Retinal pigment epithelial cell (primary cell): ENCODE measurements around the gene TMEM98.

ENCODE experiments used
- DNase-seq: peaks from one replicate; pipeline ENCODE4 v3.0.0-alpha.2; 2010; ENCODE audit warnings: low read depth
- H3K4me3 ChIP-seq: 2 replicates; pipeline ENCODE4 v1.5.1; 2011; ENCODE audit warnings: mild to moderate bottlenecking, low read length, control low read depth, moderate library complexity
- CTCF ChIP-seq: conservative IDR thresholded peaks from 2 replicates; pipeline ENCODE4 v1.5.1; 2011; ENCODE audit warnings: low read depth, low read length, control low read depth, inconsistent platforms

TMEM98 gene

GRCh38 chr17:32894245-32894644 lies 33.7 kb upstream of the TMEM98 start:
- DNase-seq, result no peak
- no peak overlapping the region for H3K4me3 ChIP-seq
- TF ChIP-seq CTCF, result no peak

GRCh38 chr17:32896647-32897258 lies 31.2 kb upstream of the TMEM98 start:
- no peak for TF ChIP-seq CTCF
- no peak overlapping the region for H3K4me3 ChIP-seq
- DNase-seq, result no peak

GRCh38 chr17:32899236-32900013 lies 28.5 kb upstream of the TMEM98 start:
- TF ChIP-seq CTCF, result no peak
- no peak overlapping the region for H3K4me3 ChIP-seq

GRCh38 chr17:32901743-32902142 lies 26.2 kb upstream of the TMEM98 start:
- no peak for TF ChIP-seq CTCF
- H3K4me3 ChIP-seq, result no peak overlapping the region
- no peak for DNase-seq

More at GRCh38 chr17:32899236-32900013, 28.5 kb upstream of the TMEM98 start:
- DNase-seq, result no peak

GRCh38 chr17:32903774-32904673 lies 23.9 kb upstream of the TMEM98 start:
- TF ChIP-seq CTCF, result no peak
- DNase-seq, result no peak
- no peak overlapping the region for H3K4me3 ChIP-seq

- no peak for DNase-seq
- no peak for TF ChIP-seq CTCF
- no peak overlapping the region for H3K4me3 ChIP-seq
Measured at GRCh38 chr17:32904891-32905290, 23.1 kb upstream of the TMEM98 start.
